NCI-H748 (cell line): ENCODE results near the gene EML6.
A peak's percentile ranks its signal among the peaks of the same experiment; 100 is the strongest.
"Not testable (repeated sequence)": the region's sequence is repeated elsewhere in the genome, so short reads cannot be mapped to it uniquely, and the experiment has no call there.

Source experiments
- DNase-seq: peaks from one replicate; lab custom pipeline; 2025; ENCODE audit not compliant: unreplicated experiment; lab: John Stamatoyannopoulos, UW

The EML6 gene

DNA sequence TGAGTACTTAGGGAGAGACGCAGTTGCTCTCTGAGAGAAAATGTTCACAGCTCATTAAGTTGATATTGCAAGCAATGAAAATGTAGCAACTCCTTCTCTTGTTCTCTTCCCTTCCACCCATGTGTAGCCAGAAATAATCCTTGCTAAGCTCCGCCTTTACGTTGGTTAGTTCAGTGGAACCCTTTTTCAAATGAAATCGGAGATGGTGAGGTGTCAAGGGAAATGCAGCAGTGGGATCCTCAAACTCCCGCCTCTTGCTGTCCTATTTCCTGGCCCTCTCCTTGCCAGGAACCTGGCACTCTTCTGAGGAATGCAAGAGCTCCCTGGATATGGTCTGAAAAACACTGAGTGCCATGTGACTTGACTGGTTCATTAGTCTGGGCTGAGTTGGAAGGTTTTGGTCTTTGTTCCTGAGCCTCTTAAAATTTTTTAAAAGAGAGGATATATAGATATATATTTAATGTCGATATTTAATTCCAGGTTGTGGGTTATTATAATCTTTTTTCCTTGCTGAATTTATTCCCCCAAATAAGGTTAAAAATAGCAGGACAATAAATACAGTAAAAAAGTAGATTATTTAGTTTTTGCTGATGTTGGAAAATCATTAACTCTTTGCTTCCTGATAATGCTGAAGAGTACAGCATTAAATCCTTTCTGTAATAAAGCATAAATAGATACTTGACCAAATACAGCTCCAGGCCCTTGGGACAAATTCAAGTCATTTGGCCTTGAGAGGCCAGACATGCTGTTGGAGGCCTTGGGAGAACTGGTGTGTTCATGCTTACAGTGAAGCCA is 116.2 kb downstream of the EML6 start:
- no peak for DNase-seq

DNA sequence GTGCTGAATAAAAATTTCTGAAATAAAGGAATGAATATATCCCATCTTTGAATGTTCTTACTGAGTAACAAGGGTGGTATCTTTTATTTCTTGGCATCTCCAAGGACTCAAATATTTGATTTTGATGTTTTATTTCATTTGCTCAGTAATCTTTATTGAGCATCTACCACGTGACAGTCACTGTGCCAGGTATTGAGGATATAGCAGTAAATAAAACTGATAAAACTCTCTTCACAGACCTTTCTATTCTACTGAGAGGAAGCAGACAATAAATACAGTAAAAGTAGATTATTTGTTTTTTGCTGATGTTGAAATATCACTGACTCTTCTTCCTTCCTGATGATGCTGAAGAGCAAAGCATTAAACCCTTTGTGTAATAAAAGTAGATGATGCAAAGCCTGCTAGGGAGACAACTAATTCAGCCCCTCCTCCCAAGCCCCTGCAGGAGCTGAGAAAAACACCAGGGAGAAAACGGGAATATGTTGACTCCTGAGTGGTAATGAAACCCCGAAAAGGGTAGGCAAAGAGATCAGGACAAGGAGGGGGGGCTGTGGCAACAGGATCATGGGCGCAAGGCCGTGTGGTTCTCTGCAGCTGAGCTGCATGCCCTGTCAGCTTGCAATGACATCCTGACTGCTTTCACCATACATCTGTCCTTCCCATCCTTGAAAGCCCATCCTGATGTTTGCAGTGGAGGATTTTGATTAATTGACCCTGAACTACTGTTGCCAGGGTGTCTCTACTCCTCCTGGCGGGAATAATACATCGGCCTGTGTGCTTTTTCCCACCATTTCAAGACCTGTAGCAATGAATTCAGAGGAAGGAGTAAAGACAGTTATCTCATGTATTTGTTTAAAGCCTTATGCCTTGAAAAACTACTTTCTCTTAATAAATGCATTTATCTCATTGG is 117.4 kb downstream of the EML6 start:
- peak; percentile 3 for DNase-seq

DNA sequence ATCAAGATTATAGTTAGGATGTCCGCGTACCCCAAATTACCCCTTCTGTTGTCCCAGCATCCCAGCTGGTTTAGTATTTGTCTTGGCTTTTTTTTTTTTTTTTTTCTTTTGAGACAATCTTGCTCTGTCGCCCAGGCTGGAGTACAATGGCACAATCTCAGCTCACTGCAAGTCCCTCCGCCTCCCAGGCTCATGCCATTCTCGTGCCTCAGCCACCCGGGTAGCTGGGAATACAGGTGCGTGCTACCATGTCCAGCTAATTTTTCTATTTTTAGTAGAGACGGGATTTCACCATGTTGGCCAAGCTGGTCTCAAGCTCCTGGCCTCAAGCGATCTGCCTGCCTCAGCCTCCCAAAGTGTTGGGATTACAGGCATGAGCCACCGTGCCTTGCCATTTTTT is 118.0 kb downstream of the EML6 start:
- not testable (repeated sequence) for DNase-seq

DNA sequence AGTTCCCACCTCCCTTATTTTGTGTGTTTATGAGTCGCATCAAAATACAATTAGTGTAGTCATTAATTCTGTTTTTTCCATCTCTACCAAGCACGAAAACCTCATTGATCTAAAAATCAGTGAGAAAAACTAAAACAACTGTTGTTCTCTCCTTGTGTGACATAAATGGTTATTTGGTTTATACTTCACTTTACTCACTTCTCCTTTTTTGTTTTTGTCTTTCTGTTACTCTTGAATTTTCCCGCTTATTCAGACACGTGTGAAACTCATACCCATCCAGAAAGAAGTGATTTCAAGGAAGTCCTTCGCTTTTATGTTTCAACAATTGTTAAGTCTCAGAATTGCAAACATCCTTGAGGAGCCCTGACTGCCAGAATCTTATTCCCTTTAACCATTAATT is 121.6 kb downstream of the EML6 start:
- no peak for DNase-seq

DNA sequence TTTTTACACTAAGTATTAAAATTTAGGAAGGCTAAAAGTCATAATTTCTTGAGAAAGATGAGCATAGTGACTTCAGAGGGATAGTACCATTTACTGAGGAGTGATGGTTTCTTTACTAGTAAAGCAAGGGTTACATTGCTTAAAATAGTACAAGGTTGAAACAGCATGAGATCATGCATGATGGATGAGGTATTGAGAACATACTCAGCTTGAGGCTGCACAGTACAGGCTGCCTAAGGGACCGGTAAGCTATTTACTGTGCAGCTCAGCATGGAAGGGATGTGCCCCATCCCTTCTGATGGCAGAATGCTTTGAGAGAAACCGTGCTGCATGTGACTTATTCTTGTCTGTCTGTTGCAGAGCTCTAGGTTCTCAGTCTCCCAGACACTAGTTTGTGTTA is 122.1 kb downstream of the EML6 start:
- no peak for DNase-seq

DNA sequence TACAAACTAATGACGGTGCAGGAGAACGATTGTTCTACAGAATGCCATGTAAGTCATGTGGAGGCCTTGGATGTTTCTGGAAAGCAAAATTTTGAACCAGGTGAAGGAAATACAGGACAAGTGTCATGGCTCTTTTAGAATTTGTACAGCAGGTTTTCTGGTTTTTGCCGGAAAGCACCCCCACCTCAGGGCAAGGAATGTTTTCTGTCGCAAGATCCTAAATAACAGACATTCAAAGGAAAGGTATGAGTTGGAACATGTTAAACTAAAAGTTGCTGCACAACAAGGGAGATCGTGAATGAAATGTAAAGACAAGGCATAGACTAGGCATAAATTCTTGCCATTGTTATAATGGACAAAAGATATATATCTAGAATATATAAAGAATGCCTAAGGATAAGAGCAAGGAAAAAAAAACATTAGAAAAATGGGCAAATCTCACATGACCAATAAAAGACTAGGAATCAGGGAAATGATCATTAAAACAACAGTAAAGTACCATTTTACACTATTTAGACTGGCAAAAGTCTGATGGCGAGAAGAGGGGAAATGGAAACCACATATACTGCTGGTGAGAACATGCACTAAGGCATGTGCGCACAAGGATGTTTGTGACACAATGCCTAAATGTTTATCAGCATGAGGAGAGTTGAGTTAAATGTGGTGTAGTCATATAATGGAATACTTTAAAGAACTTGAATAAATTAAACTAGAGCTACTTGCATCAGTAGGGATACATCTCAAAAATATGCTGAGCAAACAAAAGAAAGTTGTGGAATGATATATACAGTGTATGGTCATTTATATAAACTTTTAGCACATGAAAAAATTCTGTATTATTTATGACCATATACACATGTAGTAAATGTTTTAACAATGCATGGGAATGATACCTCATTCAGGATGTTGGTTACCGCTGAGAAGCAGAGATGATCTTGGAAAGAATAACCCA is 127.0 kb downstream of the EML6 start:
- DNase-seq = no peak

DNA sequence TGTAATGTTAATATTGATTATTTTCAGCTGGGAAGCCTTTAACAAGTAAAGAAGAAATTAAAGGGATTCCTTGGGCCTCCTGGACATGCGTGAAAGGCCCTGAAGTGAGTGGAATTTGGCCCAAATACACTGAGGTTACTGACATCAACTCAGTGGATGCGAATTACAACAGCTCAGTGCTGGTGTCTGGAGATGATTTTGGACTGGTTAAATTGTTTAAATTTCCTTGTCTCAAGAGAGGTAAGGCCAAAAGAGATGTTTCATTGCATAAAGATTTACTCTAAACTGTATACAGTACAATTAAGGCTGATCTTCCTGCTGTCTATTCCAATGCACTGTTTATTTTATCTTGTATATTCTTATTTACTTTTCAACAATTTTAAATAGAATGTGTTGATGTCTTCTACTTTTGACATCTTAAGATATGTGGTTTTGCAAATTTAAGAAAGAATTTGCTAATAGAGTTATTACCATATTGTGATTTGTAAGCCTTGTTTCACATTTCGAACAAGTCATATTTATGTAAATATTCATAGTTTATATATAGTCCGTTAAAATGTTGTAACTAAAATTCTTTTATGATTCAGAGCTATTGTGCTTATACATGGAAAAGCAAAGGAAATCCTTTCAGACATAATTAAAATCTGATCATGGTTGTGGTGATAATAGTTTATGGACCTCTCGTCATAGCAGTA is 130.3 kb downstream of the EML6 start:
- no peak for DNase-seq

DNA sequence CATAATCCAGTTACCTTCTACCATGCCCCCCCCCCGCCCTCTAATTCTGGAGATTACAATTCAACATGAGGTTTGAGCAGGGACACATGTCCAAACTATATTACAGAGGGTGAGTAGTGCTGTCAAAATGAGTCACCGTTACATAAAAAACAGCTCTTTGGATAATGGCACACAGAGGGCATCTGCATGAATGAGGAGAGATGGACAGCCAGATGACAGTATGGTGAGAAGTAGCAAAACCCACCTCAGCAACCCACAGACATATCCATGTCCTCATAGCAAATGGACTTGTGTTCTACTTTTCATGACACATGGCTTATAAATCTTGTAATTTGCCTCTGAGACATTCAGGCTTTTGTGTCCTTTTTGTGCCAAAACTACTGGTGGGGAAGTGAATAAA is 132.0 kb downstream of the EML6 start:
- DNase-seq = no peak

DNA sequence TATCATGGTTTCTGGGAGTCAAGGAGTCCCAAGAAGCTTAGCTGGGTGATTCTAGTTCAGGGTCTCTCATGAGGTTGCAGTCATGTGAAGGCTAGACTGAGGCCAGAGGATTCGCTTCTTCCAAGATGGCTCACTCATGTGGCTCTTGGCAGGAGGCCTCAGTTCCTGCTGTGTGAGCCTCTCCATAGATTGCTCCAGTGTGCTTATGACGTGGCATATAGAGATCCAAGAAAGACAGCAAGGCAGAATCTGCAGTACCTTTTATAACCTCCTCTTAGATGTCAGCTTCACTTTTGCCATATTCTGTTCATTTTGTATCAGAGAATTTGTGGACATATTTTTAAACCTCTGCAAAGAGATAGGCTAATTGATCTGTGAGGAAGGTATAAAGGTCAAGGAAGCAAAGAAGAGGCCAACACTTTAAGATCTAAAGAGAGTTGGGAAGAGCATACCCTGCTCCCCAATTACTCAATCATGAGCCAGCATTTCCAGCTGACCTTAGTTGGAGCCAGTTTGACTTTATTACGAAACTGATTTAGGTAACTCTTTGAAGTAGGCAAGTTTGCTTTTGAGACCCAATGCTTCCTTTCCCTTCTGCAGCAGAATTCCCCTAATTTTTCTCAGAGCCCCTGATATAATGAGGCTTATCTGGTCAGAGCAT is 134.7 kb downstream of the EML6 start:
- no peak for DNase-seq

DNA sequence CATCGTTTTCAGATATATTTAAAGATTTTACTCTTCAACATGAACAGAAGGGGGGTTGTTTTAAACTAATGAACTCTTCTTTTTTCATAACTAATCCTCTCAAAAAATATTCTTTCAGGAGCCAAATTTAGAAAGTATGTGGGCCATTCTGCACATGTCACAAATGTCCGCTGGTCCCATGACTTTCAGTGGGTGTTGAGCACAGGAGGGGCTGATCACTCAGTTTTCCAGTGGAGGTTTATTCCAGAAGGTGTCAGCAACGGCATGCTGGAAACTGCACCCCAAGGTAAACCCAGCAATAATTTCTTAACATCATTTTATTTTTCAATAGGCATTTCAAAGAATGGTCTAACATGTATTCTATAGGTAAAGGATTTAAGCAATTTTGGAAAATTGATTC is 136.0 kb downstream of the EML6 start:
- DNase-seq = no peak

DNA sequence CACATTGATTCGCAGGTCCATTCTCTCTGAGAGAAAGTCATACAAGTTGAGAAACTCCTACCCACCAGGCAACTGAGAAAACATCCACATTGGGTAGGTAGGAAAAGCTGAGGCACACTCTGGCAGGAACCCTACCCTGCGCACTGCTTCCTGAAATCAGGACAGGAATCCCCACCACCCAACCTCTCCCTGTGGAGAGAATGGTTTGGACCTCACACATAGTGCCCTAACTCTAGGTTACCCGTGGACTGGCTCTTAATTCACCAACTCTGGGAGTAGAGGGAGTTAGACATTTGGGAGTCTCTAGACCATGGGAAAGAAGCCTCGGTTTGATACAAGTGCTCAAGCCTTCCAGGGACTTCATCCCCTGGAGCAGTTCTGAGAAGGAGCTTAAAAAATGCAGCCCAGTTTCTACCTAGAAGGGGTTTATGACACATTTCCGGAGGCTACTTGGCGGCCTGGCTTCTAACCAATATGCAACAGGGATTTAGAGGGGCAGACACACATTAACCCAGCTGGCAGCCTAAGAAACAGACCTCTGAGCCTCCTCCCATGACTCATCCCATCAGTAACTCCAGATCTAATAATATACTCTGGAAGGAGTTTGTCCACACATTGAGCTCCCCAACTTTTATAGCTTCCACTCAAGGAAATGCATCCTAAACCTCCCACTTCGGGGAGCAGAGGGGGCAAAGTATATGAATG is 136.7 kb downstream of the EML6 start:
- DNase-seq = no peak

DNA sequence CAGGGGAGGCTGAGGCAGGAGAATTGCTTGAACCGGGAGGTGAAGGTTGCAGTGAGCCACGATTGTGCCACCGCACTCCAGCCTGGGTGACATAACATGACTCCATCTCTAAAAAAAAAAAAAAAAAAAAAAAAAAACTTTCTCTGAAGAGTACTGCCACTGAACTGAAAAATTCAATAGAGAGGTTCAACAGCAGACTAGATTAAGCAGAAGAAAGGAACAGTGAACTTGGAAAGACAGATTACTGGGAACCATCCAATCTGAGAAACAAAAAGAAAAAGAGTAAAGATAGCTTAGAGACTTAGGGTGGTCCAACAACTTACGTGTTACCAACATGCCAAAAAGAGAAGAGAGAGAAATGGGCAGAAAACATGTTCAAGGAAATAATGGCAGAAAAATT is 138.8 kb downstream of the EML6 start:
- no peak for DNase-seq

DNA sequence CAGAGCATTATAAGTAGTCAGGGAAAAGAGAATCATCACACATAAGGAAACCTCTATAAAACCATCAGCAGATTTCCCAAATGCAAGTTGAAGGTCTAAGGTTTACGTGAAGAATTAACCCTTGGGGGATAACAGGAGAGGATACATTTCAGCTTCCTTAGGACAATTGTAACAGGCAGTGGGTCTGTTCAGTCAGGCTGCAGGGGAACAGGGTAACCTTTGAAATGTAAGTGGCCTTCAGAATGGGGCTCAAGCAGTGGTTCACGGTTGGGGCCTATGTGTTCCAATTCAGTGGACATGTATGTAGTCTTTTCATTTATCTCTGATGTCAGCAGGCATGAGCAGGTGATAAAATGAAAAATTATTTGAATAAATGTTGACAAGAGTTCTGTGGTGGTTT is 139.3 kb downstream of the EML6 start:
- no peak for DNase-seq

DNA sequence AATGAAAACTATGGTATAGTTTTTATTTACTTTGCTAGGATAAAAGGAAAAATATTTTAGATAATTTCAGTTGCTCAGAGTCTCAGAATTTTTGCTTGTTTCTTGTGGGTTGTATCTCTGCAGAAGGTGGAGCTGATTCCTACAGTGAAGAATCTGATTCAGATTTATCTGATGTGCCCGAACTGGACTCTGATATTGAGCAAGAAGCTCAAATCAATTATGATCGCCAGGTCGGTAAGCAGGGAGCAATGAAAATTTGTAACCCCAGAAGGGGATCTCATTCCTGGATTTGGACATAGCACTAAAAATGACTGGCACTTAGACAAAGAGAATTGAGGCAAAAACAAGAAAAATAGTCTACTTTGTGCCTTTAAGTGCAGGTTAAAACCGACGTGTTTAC is 140.2 kb downstream of the EML6 start:
- DNase-seq = no peak

DNA sequence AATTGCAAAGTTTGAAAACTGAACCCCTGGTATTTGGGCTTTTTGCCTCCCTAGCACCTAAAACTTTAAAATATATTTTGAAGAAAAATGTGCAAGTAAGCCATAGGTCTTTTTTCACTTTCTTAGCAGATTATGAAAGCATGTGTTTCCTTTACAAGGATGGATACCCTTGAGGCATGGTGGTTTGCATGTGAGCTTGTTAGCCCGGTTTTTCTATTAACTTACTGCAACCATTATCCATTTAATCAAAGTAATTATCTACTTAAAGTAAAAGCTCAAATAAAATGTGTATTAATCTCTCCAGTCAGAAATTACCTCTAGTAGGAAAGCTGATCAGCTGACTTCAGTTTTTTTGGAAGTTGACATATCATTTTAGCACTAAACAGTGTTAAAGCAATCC is 140.6 kb downstream of the EML6 start:
- DNase-seq = no peak

DNA sequence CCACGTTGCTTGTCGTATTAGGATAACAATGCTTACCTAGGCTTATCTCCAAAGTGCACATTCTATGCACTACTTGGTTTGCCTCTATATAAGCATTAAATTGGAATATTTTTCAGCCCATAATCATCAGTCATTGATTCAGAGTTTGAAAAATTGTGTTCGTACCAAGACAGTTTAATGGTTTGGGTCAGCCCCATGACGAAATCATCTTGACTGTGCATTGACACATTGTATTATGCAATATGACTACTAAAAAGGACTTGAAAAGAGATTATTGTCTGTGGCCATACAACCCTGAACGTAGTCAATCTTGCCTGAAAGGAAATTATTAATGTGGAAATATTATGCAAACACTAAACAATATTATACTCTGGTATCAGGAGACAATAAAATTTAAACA is 141.3 kb downstream of the EML6 start:
- no peak for DNase-seq

DNA sequence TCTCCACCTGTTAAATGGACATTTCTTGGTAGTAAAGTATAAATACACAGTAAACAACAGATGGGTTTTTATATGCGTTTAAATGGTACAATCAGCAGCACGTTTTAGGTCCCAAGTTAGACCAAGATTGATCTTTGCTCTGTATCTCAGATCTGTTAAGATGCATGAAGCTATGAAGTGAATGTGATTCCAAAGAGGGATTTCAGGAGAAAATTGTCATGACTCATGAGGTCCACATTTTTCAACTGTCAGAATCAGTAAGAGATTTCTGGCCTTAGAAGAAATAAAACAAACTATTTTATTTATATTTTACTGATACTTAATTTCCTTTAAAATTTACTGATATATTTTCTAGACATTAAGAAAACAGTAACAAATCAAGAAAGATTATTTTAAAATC is 142.7 kb downstream of the EML6 start:
- DNase-seq = no peak

DNA sequence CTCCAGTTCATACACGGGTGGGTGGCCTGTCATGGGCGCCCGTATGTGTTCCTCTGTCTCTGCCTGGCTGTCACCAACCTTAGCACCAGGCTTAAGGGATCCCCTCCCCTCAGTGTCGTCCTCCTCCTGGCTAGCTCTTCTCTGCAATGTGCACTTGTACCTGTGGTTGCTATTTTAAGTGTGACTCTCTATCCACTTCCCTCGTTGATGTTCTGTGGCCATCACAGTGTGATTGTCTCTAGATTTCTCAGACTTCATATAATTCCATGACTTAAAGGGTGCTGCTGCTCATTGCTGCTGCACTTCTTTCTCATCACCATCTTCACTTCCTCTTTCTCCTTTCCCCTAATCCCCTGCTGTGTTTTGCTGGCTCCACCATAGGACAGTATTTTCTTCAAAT is 143.4 kb downstream of the EML6 start:
- no peak for DNase-seq

DNA sequence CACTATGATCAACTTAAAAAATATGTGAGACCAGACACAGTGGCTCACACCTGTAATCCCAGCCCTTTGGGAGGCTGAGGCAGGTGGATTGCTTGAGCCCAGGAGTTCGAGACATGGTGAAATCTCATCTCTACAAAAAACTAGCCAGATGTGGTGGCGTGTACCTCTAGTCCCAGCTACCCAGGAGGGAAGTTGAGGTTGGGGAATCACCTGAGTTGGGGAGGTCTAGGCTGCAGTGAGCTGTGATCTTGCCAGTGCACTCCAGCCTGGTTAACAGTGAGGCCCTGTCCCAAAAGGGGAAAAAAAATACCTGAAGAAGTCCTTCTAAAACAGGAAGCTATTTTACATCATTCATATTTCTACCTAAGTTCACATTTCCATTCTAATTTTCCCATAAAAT is 144.0 kb downstream of the EML6 start:
- DNase-seq = no peak
